GM12878 (cell line): ENCODE measurements around the gene MAD1L1. TPM values are rescaled to one million over a fixed set of nuclear protein-coding genes. Genes with fewer than 3 reads are reported as not detected.

Experiments
- ATAC-seq: fragments of 200-7000 bp; cut with Tn5 transposase; 3 replicates; pipeline ENCODE4 v1.9.1; 2020; ENCODE audit warnings: mild to moderate bottlenecking, moderate library complexity
- BruUV-seq: library from RNA; stranded (reverse); fragments of 400-500 nt; replicated peaks from 2 replicates; lab custom pipeline; 2021; lab: Mats Ljungman, UMichigan
- CTCF ChIA-PET: fragments of 300-600 bp; sonication (Branson Sonifier 250); formaldehyde crosslinking; extraction: SDS; loops from one replicate; lab custom pipeline; 2021; ENCODE audit warnings: inconsistent platforms; lab: Yijun Ruan, JAX
- POLR2A ChIA-PET: fragments of 350-600 bp; formaldehyde crosslinking; extraction: SDS; loops from one replicate; lab custom pipeline; 2021; ENCODE audit warnings: inconsistent platforms; lab: Charles Lee
- RAD21 ChIA-PET: fragments of 300-600 bp; sonication (Branson Sonifier 250); formaldehyde crosslinking; loops from one replicate; lab custom pipeline; 2023; ENCODE audit warnings: antibody characterized with exemption; ENCODE audit not compliant: unreplicated experiment; lab: Charles Lee
- SMC1A ChIA-PET: fragments of 300-600 bp; sonication (Branson Sonifier 250); formaldehyde crosslinking; loops from one replicate; lab custom pipeline; 2023; ENCODE audit not compliant: unreplicated experiment, uncharacterized antibody; lab: Charles Lee
- DNase-seq: peaks from one replicate; pipeline ENCODE4 v3.0.0-alpha.2; 2011; ENCODE audit warnings: low read depth, low spot score
- FAIRE-seq: peaks from 3 replicates; lab custom pipeline; 2011; peaks lifted over from hg19 to GRCh38; lab: Jason Lieb, UNC
- H2AFZ ChIP-seq: 2 replicates; pipeline ENCODE4 v1.6.0; 2011; ENCODE audit warnings: low read depth, low read length, control low read depth; ENCODE audit not compliant: control insufficient read depth
- H3K27ac ChIP-seq: 2 replicates; pipeline ENCODE4 v1.5.1; 2011; ENCODE audit warnings: control low read depth; ENCODE audit not compliant: control insufficient read depth, insufficient read depth
- H3K27me3 ChIP-seq, 2 experiments: replicated peaks in 1 of 2; 2 replicates each; pipeline versions ENCODE4 v1.6.0 to v1.6.1; 2011; ENCODE audit warnings: low read length in 1 of 2; ENCODE audit not compliant: control insufficient read depth in 2 of 2, insufficient read depth in 2 of 2
- H3K36me3 ChIP-seq, 2 experiments: 2 replicates each; pipeline ENCODE4 v1.5.1; 2011; ENCODE audit warnings: low read length in 1 of 2; ENCODE audit not compliant: control insufficient read depth in 2 of 2, insufficient read depth in 2 of 2
- H3K4me1 ChIP-seq: 2 replicates; pipeline ENCODE4 v1.6.1; 2011; ENCODE audit warnings: mild to moderate bottlenecking, low read length, moderate library complexity, mixed read lengths; ENCODE audit not compliant: control insufficient read depth, insufficient read depth
- H3K4me2 ChIP-seq: 2 replicates; pipeline ENCODE4 v1.6.0; 2011; ENCODE audit warnings: control low read depth; ENCODE audit not compliant: control insufficient read depth, insufficient read depth
- H3K4me3 ChIP-seq: fragments of 200-600 bp; sonication (generic); 2 replicates; pipeline ENCODE4 v1.5.1; 2016
- H3K79me2 ChIP-seq: 2 replicates; pipeline ENCODE4 v1.6.0; 2011; ENCODE audit warnings: low read length; ENCODE audit not compliant: control insufficient read depth, insufficient read depth
- H3K9ac ChIP-seq: 2 replicates; pipeline ENCODE4 v1.8.0; 2011; ENCODE audit warnings: low read length, control low read depth, mixed read lengths; ENCODE audit not compliant: control insufficient read depth, insufficient read depth
- H3K9me3 ChIP-seq: replicated peaks from 3 replicates; pipeline ENCODE4 v1.5.1; 2011; ENCODE audit warnings: mild to moderate bottlenecking, low read length; ENCODE audit not compliant: control insufficient read depth, insufficient read depth
- H4K20me1 ChIP-seq: 2 replicates; pipeline ENCODE4 v1.6.0; 2011; ENCODE audit not compliant: control insufficient read depth, insufficient read depth
- BHLHE40 ChIP-seq, 2 experiments: fragments of 450-650 bp in 1 of 2; IDR thresholded peaks; 2 replicates each; pipeline ENCODE4 v1.6.1; 2011 to 2017; ENCODE audit warnings: low read depth in 2 of 2, borderline replicate concordance in 1 of 2, improper control_type of control experiment in 1 of 2, low read length in 1 of 2, mild to moderate bottlenecking in 1 of 2
- EGR1 ChIP-seq, 2 experiments: IDR thresholded peaks; 1 replicate in 1 of 2; 2 replicates in 1 of 2; pipeline ENCODE4 v1.6.1; 2011 to 2012; ENCODE audit warnings: low read depth in 2 of 2, low read length in 2 of 2, borderline replicate concordance in 1 of 2, mild to moderate bottlenecking in 1 of 2, moderate library complexity in 1 of 2
- IKZF1 ChIP-seq: fragments of 450-650 bp; conservative IDR thresholded peaks from 2 replicates; pipeline ENCODE4 v1.6.1; 2017; ENCODE audit warnings: antibody characterized with exemption, mild to moderate bottlenecking
- RUNX3 ChIP-seq: IDR thresholded peaks from 2 replicates; pipeline ENCODE4 v1.6.1; 2012; ENCODE audit warnings: low read length, inconsistent platforms
- SPI1 ChIP-seq: IDR thresholded peaks from 2 replicates; pipeline ENCODE4 v1.6.1; 2011; ENCODE audit warnings: low read depth, mild to moderate bottlenecking, low read length, moderate library complexity, borderline replicate concordance; ENCODE audit not compliant: insufficient read depth
- ZBTB33 ChIP-seq: fragments of 450-650 bp; IDR thresholded peaks from 2 replicates; pipeline ENCODE4 v1.6.1; 2017; ENCODE audit warnings: mild to moderate bottlenecking
- ZSCAN29 ChIP-seq: fragments of 450-650 bp; IDR thresholded peaks from 2 replicates; pipeline ENCODE4 v1.6.1; 2017; ENCODE audit warnings: mild to moderate bottlenecking, moderate library complexity
- WGBS: methylation state at CpG from one replicate; pipeline ENCODE4 v1.1.6; 2016; ENCODE audit warnings: low lambda C conversion rate; ENCODE audit not compliant: insufficient replicate concordance, insufficient coverage; ENCODE audit errors: missing lambda C conversion rate; 5-methylcytosine and 5-hydroxymethylcytosine counted together
- in situ Hi-C: fragments of 300-500 bp; cut with MboI; formaldehyde crosslinking; loops from 9 replicates; pipeline ENCODE4 v1.14.3; 2018; ENCODE audit warnings: mixed read lengths
- intact Hi-C: fragments of 100-400 bp; cut with micrococcal nuclease; formaldehyde crosslinking; loops from one replicate; pipeline ENCODE4 v1.14.2; 2022; ENCODE audit not compliant: unreplicated experiment
- polyA plus RNA-seq, 11 experiments: library from polyadenylated mRNA; depleted of rRNA in 4 of 11; unstranded in 6 of 11; stranded (reverse) in 5 of 11; fragments of >200 nt; fragmentation: Nextera tagmentation in 4 of 11; fragmentation: Illumina TruSeq in 1 of 11; extraction: Ambion mirVana in 4 of 11; extraction: Trizol in 1 of 11; gene quantifications; 1 replicate in 1 of 11; 2 replicates in 10 of 11; pipeline versions ENCODE4 v1.2.1 to v1.2.3, GENCODE V29; 2011 to 2016; ENCODE audit warnings: inconsistent platforms in 2 of 11, missing spikeins in 2 of 11, low read depth in 1 of 11
- total RNA-seq, 4 experiments: library from RNA; depleted of rRNA in 3 of 4; stranded (reverse); fragments of >200 nt in 3 of 4; fragmentation: Illumina TruSeq in 1 of 4; extraction: Trizol in 1 of 4; gene quantifications; 2 replicates each; pipeline versions ENCODE4 v1.2.1 to v1.2.3, GENCODE V29; 2013 to 2021

Gene MAD1L1
- total and polyA plus RNA-seq, 10 of the 15 experiments (the other 5 are each of a cell fraction or from before 2014, with no cell fraction given) = 2.2 to 76.8 (median 38.3) TPM

- Histone ChIP-seq H3K79me2 (no peaks in the 10 kb centered on the region), H4K20me1 (no peaks in the 10 kb centered on the region), H3K36me3 (peaks cover 0 to 12% of the 10 kb centered on the region in 2 experiments; a peak in 3 of 4 replicates)
- no peak for FAIRE-seq
- CTCF ChIA-PET = no interaction called here
- SMC1A ChIA-PET = no interaction called here
- RAD21 ChIA-PET = no interaction called here
- TF ChIP-seq SPI1 (peak; percentile 12; the same call in 1 of the 2 replicates), EGR1 (IDR thresholded peaks at IDR 0.05; ENCODE audit: borderline replicate concordance in 1 of 2, low read depth in 2 of 2, low read length in 2 of 2) (0 out of 3 replicates have a peak, but pooled peaks of 1 of the 2 experiments have one; percentile 30), BHLHE40 (IDR thresholded peaks at IDR 0.05; ENCODE audit: borderline replicate concordance in 1 of 2, low read depth in 2 of 2, low read length in 1 of 2) (0 out of 4 replicates have a peak, but pooled peaks have one; percentile 18 to 25), RUNX3 (peak; percentile 63), IKZF1 (no peak), ZBTB33 (no peak), ZSCAN29 (no peak)
- TF ChIP-seq, all 136 proteins: peak for 4
- H2AFZ ChIP-seq = no peak overlapping the region
- intact Hi-C loops = no loop called here
- H3K27ac ChIP-seq = no peak overlapping the region; the same call in 1 of the 2 replicates
- H3K27me3 ChIP-seq = no peaks in the 10 kb centered on the region
- H3K4me2 ChIP-seq = peak overlapping the region; percentile 42
- no TSS peak for BruUV-seq
- H3K4me3 ChIP-seq = no peak overlapping the region
- ATAC-seq (peak; percentile 31), DNase-seq (no peak)
- WGBS = 16% methylated on average over 15 of the region's 20 CpGs
- peaks cover 14% of the 10 kb centered on the region for H3K4me1 ChIP-seq
- no peaks in the 10 kb centered on the region for H3K9me3 ChIP-seq
- in situ Hi-C loops = no loop called here
- no peak overlapping the region; the same call in 1 of the 2 replicates for H3K9ac ChIP-seq
- POLR2A ChIA-PET = no interaction called here
These were observed 312.5 kb downstream of the MAD1L1 start for GRCh38 chr7:1920266-1920681.
